Body of pancreas (tissue), 4 donors: ENCODE data around the gene GRHL3. TPM values are rescaled to one million over a fixed set of nuclear protein-coding genes. Genes with fewer than 3 reads are reported as not detected.

Experiments used
- ATAC-seq: fragments of 150-250 bp; one replicate; pipeline ENCODE4 v1.9.1; 2016
- DNase-seq, 4 donors: peaks; one replicate each; pipeline ENCODE4 v3.0.0-alpha.2; 2019
- H3K27ac ChIP-seq, 4 donors: fragments of 200-600 bp; sonication (generic); 1 replicate in 3 of 4; 2 replicates in 1 of 4; pipeline versions ENCODE4 v1.5.1 to v1.6.1; 2016 to 2019; ENCODE audit warnings: mild to moderate bottlenecking in 1 of 4, mixed read lengths in 1 of 4, moderate library complexity in 1 of 4
- H3K27me3 ChIP-seq, 2 donors: fragments of 200-600 bp; sonication (generic); one replicate each; pipeline ENCODE4 v1.6.0; 2016; ENCODE audit warnings: mild to moderate bottlenecking in 1 of 2
- H3K36me3 ChIP-seq, 2 donors: fragments of 200-600 bp; sonication (generic); replicated peaks in 1 of 2; 2 replicates each; pipeline ENCODE4 v1.5.1; 2016; ENCODE audit warnings: low read depth in 2 of 2; ENCODE audit not compliant: insufficient read depth in 1 of 2
- H3K4me1 ChIP-seq: fragments of 200-600 bp; sonication (generic); one replicate; pipeline ENCODE4 v1.6.0; 2016
- H3K4me3 ChIP-seq, 2 donors: fragments of 200-600 bp; sonication (generic); 1 replicate in 1 of 2; 2 replicates in 1 of 2; pipeline ENCODE4 v1.5.1; 2016 to 2019
- H3K9me3 ChIP-seq, 3 donors: fragments of 200-600 bp; sonication (generic); 1 replicate in 2 of 3; 2 replicates in 1 of 3; pipeline ENCODE4 v1.5.1; 2016
- CTCF ChIP-seq, 7 experiments: fragments of 450-650 bp in 4 of 7; fragments of 200-600 bp in 3 of 7; sonication (generic) in 3 of 7; IDR thresholded peaks; one replicate each; pipeline ENCODE4 v1.5.1; 2016 to 2019; ENCODE audit warnings: antibody characterized with exemption in 7 of 7
- POLR2A ChIP-seq, 3 donors: fragments of 450-650 bp; IDR thresholded peaks; one replicate each; pipeline ENCODE4 v1.6.1; 2016; ENCODE audit warnings: antibody characterized with exemption in 3 of 3, mild to moderate bottlenecking in 2 of 3
- WGBS, 2 donors: methylation state at CpG; one replicate each; pipeline ENCODE4 v1.1.5; 2017; 5-methylcytosine and 5-hydroxymethylcytosine counted together
- intact Hi-C: fragments of 100-400 bp; cut with DNase I; formaldehyde crosslinking; loops from one replicate; pipeline ENCODE4 v1.15.1; 2023
- total RNA-seq, 2 donors: library from RNA; depleted of rRNA; stranded (reverse); fragments of >200 nt; gene quantifications; one replicate each; pipeline ENCODE4 v1.1.0, GENCODE V29; 2016

The GRHL3 gene
- total RNA-seq, 2 donors from 2014 or later = not detected

GRCh38 chr1:24277420-24278169, 41.6 kb upstream of the GRHL3 start:
- H3K4me1 ChIP-seq = no peaks in the 10 kb centered on the region
- H3K36me3 ChIP-seq = no peaks in the 10 kb centered on the region
- intact Hi-C loops = no loop called here
- WGBS, 2 donors = 70% methylated on average over 12 of the region's 12 CpGs
- DNase-seq (no peak), ATAC-seq (no peak)
- H3K27me3 ChIP-seq = no peaks in the 10 kb centered on the region
- no peaks in the 10 kb centered on the region for H3K9me3 ChIP-seq
- H3K27ac ChIP-seq = no peak overlapping the region
- TF ChIP-seq POLR2A (IDR thresholded peaks at IDR 0.05) (no peak), CTCF (IDR thresholded peaks at IDR 0.05) (no peak)
- no peak overlapping the region for H3K4me3 ChIP-seq

GRCh38 chr1:24278726-24279125, 40.4 kb upstream of the GRHL3 start:
- TF ChIP-seq CTCF (IDR thresholded peaks at IDR 0.05) (no peak), POLR2A (IDR thresholded peaks at IDR 0.05) (no peak)
- Histone ChIP-seq H3K27ac (peak overlapping the region in 1 of 4 donors; percentile 31), H3K4me1 (peaks cover 6% of the 10 kb centered on the region), H3K4me3 (no peak overlapping the region), H3K36me3 (no peaks in the 10 kb centered on the region), H3K27me3 (no peaks in the 10 kb centered on the region), H3K9me3 (no peaks in the 10 kb centered on the region)
- DNase-seq (no peak), ATAC-seq (peak; percentile 42)
- intact Hi-C loops = no loop called here
- WGBS, 2 donors = 49 to 63% methylated on average over 2 to 3 of the region's 3 CpGs

- H3K4me3 ChIP-seq = no peak overlapping the region
- H3K36me3 ChIP-seq = no peaks in the 10 kb centered on the region
- H3K27ac ChIP-seq = no peak overlapping the region
- TF ChIP-seq CTCF (IDR thresholded peaks at IDR 0.05) (no peak), POLR2A (IDR thresholded peaks at IDR 0.05) (no peak)
- no peaks in the 10 kb centered on the region for H3K27me3 ChIP-seq
- H3K9me3 ChIP-seq = no peaks in the 10 kb centered on the region
- 42 to 52% methylated on average over 5 of the region's 5 CpGs for WGBS, 2 donors
- DNase-seq (no peak), ATAC-seq (no peak)
- intact Hi-C loops = no loop called here
- H3K4me1 ChIP-seq = peaks cover 14% of the 10 kb centered on the region
Observed at GRCh38 chr1:24279590-24280232, 39.4 kb upstream of the GRHL3 start.

- Histone ChIP-seq H3K4me1 (peaks cover 14% of the 10 kb centered on the region), H3K9me3 (no peaks in the 10 kb centered on the region), H3K27ac (no peak overlapping the region), H3K4me3 (no peak overlapping the region), H3K36me3 (no peaks in the 10 kb centered on the region), H3K27me3 (no peaks in the 10 kb centered on the region)
- intact Hi-C loops = no loop called here
- WGBS, 2 donors = 82 to 98% methylated on average over 2 of the region's 2 CpGs
- ATAC-seq (no peak), DNase-seq (no peak)
- TF ChIP-seq POLR2A (IDR thresholded peaks at IDR 0.05) = no peak
- no peak for TF ChIP-seq CTCF (IDR thresholded peaks at IDR 0.05)
Observed at GRCh38 chr1:24281591-24281990, 37.6 kb upstream of the GRHL3 start.
